Left ventricle myocardium inferior (tissue), 1 donor: ENCODE results near the gene MMP24. TPM values are rescaled to one million over a fixed set of nuclear protein-coding genes. Genes with fewer than 3 reads are reported as not detected.

ENCODE experiments used
- DNase-seq: peaks from one replicate; pipeline ENCODE4 v3.0.0-alpha.2; 2020
- H3K27ac ChIP-seq: fragments of 200-600 bp; replicated peaks from 2 replicates; pipeline ENCODE4 v1.8.0; 2021
- H3K27me3 ChIP-seq: fragments of 200-600 bp; 2 replicates; pipeline ENCODE4 v1.8.0; 2021; ENCODE audit warnings: low read depth
- H3K36me3 ChIP-seq: fragments of 200-600 bp; 2 replicates; pipeline ENCODE4 v1.8.0; 2021
- H3K4me1 ChIP-seq: fragments of 200-600 bp; 2 replicates; pipeline ENCODE4 v1.8.0; 2021
- H3K4me3 ChIP-seq: fragments of 200-600 bp; 2 replicates; pipeline ENCODE4 v1.8.0; 2021; ENCODE audit warnings: mild to moderate bottlenecking, moderate library complexity
- H3K9me3 ChIP-seq: fragments of 200-600 bp; replicated peaks from 2 replicates; pipeline ENCODE4 v1.8.0; 2021
- intact Hi-C: fragments of 100-400 bp; cut with micrococcal nuclease; formaldehyde crosslinking; loops from one replicate; pipeline ENCODE4 v1.11.0; 2022
- total RNA-seq: library from RNA; stranded (reverse); fragmentation: NEBNext Ultra II Directional; extraction: Animal tissue kit (Norgen Biotek cat#: 25700); gene quantifications from one replicate; pipeline ENCODE4 v1.2.1, GENCODE V29; 2021
- TF ChIP-seq, protein P1 (sequence below): fragments of 200-600 bp; IDR thresholded peaks from 2 replicates; pipeline ENCODE4 v1.8.0; 2021; ENCODE audit warnings: antibody characterized with exemption, mild to moderate bottlenecking, borderline replicate concordance
- donor health status: DM: no; HTN: yes; CAD: no; lungs with severe emphysema.

MMP24 gene
- total RNA-seq, 1 donor from 2014 or later = 0.25 TPM

DNA sequence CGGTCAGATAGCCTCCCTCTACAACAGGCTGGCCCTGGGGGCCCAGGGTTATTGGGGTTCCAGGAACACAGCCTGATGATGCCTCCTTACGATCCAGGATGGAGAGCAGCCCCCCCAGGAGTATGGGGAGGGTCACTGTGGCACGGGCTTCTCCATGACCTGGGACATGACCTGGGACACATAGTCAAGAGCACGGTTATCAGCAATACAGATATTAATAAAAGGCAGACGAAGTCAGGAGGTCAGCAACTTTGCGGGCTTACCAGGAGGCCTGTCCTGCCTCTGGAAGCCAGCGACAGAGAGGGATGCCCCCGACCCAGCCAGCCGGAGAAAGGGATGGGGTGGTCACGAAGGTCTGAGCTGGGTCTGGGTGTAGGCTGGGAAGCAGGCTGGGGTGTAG lies 50.6 kb downstream of the MMP24 start:
- Histone ChIP-seq H3K36me3 (peaks cover 40% of the 10 kb centered on the region), H3K4me3 (peak overlapping the region; percentile 93), H3K9me3 (no peaks in the 10 kb centered on the region), H3K27ac (peak overlapping the region; percentile 99), H3K4me1 (peaks cover 38% of the 10 kb centered on the region), H3K27me3 (no peaks in the 10 kb centered on the region)
- DNase-seq = no peak
- TF ChIP-seq, protein P1, sequence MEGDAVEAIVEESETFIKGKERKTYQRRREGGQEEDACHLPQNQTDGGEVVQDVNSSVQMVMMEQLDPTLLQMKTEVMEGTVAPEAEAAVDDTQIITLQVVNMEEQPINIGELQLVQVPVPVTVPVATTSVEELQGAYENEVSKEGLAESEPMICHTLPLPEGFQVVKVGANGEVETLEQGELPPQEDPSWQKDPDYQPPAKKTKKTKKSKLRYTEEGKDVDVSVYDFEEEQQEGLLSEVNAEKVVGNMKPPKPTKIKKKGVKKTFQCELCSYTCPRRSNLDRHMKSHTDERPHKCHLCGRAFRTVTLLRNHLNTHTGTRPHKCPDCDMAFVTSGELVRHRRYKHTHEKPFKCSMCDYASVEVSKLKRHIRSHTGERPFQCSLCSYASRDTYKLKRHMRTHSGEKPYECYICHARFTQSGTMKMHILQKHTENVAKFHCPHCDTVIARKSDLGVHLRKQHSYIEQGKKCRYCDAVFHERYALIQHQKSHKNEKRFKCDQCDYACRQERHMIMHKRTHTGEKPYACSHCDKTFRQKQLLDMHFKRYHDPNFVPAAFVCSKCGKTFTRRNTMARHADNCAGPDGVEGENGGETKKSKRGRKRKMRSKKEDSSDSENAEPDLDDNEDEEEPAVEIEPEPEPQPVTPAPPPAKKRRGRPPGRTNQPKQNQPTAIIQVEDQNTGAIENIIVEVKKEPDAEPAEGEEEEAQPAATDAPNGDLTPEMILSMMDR = no peak
- intact Hi-C loops = no loop called here

DNA sequence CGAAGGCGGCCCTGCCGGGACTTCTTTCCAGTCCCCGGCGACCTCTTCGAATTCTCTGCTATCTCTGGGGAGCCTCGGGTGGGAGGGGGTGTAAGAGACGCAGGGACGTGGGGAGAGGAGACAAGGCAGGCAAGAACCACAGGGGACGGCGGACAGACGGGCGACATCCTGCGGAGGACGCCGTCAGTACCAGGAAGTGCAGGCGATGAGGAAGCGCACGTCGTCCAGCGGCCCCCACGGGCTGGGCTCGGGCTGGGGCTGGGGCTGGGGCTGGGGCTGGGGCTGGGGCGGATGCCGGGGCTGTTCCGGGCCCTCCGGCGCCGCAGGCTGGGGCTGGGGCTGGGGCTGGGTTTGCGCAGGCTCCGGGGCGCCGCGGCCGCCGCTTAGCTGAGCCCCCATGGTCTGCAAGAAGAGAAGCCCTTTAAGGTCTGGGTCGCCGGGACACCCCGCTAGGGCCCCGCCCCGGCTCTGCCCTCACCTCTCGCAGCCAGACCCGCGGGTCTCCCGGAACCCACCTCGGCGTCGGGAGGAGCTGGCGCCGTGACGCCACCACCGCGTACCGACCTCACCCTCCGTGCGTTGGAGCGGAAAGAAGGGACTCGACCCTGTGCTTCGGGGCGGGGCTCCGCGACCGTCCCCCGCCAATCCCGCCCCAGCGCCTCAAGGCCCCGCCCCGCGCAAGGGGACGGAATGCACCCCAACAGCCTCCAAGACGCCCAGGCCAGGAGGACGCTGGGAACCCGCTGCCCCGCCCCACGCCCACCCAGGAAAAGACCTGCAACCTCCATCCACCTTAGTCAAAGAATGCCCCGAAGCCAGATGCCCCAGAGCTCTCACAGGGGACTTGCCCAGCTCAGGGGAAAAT lies 51.3 kb downstream of the MMP24 start, which contains the start of gene MMP24OS:
Gene MMP24OS (minus strand): TSS at position 592 of the 865 bp plus-strand sequence. CDS start 193 bp downstream, at position 399.
- Histone ChIP-seq H3K27ac (peak within 1 kb of the TSS; percentile 99), H3K27me3 (no peaks in the 10 kb centered on the region), H3K36me3 (peaks cover 40% of the 10 kb centered on the region), H3K9me3 (no peaks in the 10 kb centered on the region), H3K4me3 (peak within 1 kb of the TSS; percentile 93), H3K4me1 (peaks cover 45% of the 10 kb centered on the region)
- intact Hi-C loops = no loop called here
- peak; percentile 93 for DNase-seq
- TF ChIP-seq, protein P1 = peak; percentile 37

DNA sequence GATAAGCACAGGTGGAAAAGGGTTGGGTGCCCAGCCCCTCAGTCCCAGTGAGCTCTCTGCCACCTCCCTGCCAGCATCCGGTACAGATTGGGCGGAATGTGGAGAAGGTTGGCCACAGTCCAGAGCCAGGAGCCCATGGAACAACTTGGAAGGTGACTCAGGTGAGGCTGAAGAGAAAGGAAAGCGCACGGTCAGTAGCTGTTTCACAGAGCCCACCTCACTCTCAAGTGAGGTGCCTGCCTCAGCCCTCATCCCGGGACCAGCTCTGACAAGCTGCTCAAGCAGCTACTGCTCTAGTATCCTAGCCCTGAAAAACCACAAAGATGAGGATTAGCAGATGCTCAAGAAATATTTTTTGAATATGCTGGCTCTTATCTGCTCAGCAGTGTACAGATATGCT lies 52.5 kb downstream of the MMP24 start:
- Histone ChIP-seq H3K27ac (peak overlapping the region; percentile 99), H3K4me3 (no peak overlapping the region), H3K9me3 (no peaks in the 10 kb centered on the region), H3K4me1 (peaks cover 58% of the 10 kb centered on the region), H3K27me3 (no peaks in the 10 kb centered on the region), H3K36me3 (peaks cover 40% of the 10 kb centered on the region)
- TF ChIP-seq, protein P1 = no peak
- intact Hi-C loops = no loop called here
- no peak for DNase-seq

DNA sequence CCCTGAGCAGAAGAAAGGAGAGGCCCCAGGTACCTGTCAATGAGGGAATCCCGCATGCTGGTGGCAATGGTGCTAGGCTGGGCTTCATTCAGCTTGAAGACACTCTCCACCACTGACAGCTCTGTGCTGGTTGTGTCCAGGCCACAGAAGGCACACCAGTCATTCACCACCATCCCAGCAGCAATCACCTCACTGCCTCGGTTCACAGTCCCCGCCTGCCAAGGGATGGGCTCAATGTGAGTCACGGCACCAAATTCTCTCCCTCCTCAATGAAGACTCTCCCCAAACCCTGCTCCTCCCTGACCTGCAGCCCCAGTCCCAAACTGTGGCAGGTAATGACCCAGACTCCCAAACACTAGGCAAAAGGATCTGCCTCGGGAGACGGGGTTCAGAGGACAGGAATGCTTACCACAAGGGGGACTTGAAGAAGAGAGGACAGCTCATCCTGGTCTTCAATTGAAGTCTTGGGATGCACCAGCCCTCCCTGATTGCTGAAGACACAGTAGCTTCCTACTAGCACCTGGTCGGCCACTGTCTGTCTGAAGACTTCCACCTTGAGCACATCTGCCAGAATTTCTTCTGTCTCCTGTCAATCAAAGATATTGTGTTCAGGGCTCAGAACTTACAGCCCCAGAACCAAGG lies 53.2 kb downstream of the MMP24 start:
- Histone ChIP-seq H3K4me3 (no peak overlapping the region), H3K36me3 (peaks cover 40% of the 10 kb centered on the region), H3K27me3 (no peaks in the 10 kb centered on the region), H3K9me3 (no peaks in the 10 kb centered on the region), H3K27ac (no peak overlapping the region), H3K4me1 (peaks cover 61% of the 10 kb centered on the region)
- intact Hi-C loops = no loop called here
- no peak for DNase-seq
- TF ChIP-seq, protein P1 = no peak

DNA sequence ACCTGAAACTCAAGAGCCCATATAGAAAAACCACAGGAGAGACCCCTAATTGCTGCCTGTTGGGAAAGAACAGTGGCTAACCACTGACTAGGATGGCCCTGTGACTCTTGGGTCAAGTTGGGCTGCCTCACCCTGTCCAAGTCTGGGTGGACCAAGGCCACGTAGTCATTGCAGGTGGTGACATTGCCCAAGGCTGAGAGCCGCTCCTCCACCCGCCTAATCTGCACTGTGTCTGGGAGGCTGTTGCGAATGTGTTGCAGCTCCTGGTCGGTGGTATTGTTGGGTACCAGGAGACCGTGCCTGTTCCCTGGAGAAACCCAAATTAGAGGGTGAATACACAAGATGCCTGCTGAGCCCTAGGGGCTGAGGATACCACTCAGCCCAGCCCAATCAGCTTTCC lies 54.0 kb downstream of the MMP24 start:
- H3K4me1 ChIP-seq = peaks cover 66% of the 10 kb centered on the region
- H3K9me3 ChIP-seq = no peaks in the 10 kb centered on the region
- TF ChIP-seq, protein P1 = no peak
- no peaks in the 10 kb centered on the region for H3K27me3 ChIP-seq
- H3K36me3 ChIP-seq = peaks cover 36% of the 10 kb centered on the region
- H3K4me3 ChIP-seq = no peak overlapping the region
- DNase-seq = no peak
- no peak overlapping the region for H3K27ac ChIP-seq
- intact Hi-C loops = no loop called here
